Erythroblast (primary cell): ENCODE data around the gene SEPTIN2.
"Not testable (repeated sequence)": the region's sequence is repeated elsewhere in the genome, so short reads cannot be mapped to it uniquely, and the experiment has no call there.

ENCODE experiments used
- GATA1 ChIP-seq: IDR thresholded peaks from 2 replicates; pipeline ENCODE4 v1.6.1; 2011; ENCODE audit warnings: low read depth, mild to moderate bottlenecking, control low read depth, low read length, moderate library complexity
- POLR2A ChIP-seq: IDR thresholded peaks from 2 replicates; pipeline ENCODE4 v1.6.1; 2011; ENCODE audit warnings: mild to moderate bottlenecking, low read length

- TF ChIP-seq POLR2A, GATA1: not testable (repeated sequence)
Measured at GRCh38 chr2:241293378-241293797, 22.3 kb upstream of the SEPTIN2 start.
